HG02642 (cell line): ENCODE data around the gene ADGRB3.
"Not testable (repeated sequence)": the region's sequence is repeated elsewhere in the genome, so short reads cannot be mapped to it uniquely, and the experiment has no call there.

Experiments
- ATAC-seq: cut with Tn5 transposase; IDR thresholded peaks from one replicate; pipeline ENCODE4 v1.9.1; 2021; ENCODE audit warnings: mild to moderate bottlenecking; ENCODE audit not compliant: unreplicated experiment, poor library complexity

ADGRB3 gene

DNA sequence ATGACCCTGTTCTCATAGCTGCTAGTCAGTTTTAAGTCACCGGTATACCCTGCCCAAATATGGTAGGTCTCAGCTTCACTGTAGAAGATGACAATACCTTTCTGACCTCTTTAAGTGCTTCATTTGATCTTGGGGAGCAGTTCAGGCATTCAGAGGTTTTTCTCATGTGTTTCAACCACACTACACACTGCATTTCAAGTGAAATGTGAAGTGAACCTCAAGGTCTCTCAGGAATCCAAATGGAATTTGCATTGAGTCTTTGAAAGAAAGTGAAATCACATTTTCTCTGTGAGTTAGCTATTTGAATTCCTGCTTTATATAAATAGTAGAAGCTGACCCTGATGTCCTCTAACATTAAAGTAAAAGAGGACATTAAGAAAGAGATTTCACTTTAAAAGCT is 461.6 kb downstream of the ADGRB3 start:
- ATAC-seq = no peak

- ATAC-seq = no peak
Measured at GRCh38 chr6:69097948-69098347, 462.9 kb downstream of the ADGRB3 start.

GRCh38 chr6:69098910-69099309 is 463.8 kb downstream of the ADGRB3 start:
- no peak for ATAC-seq

DNA sequence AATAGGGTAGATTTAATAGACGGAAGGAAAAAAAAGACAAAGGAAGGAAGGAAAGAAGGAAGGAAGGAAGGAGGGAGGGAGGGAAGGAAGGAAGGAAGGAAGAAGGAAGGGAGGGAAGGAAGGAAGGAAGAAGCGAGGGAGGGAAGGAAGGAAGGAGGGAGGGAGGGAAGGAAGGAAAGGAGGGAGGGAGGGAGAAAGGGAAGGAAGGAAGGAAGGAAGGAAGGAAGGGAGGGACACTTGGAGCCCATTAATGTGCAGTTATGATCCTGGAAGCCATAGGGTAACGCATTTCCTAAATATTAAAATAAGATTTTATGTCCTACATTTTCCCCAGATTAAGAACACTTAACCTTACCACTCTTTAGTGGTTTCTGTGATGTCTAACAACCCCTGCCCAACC is 465.7 kb downstream of the ADGRB3 start:
- no peak for ATAC-seq

DNA sequence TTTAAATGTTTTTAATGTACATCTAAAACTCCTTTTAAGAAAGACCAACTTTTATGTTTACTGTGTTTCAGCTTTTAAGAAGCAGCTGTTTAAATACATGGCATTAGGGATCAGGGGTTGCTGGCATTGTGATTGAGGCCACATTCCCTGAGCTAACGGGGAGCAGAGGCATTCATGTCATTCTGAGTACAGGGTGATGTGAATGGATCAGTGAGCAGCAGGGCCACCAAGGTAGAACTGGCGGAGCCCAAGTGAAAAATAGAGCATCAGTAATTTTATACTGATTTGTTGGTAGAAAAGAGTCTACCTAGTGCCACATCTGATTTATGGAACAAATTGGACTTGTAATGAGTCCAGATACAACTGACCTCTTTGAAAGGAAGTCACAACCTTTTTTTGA is 467.3 kb downstream of the ADGRB3 start:
- no peak for ATAC-seq

- no peak for ATAC-seq
Measured at GRCh38 chr6:69105288-69105687, 470.2 kb downstream of the ADGRB3 start.

GRCh38 chr6:69106511-69106910 is 471.4 kb downstream of the ADGRB3 start:
- ATAC-seq = no peak

DNA sequence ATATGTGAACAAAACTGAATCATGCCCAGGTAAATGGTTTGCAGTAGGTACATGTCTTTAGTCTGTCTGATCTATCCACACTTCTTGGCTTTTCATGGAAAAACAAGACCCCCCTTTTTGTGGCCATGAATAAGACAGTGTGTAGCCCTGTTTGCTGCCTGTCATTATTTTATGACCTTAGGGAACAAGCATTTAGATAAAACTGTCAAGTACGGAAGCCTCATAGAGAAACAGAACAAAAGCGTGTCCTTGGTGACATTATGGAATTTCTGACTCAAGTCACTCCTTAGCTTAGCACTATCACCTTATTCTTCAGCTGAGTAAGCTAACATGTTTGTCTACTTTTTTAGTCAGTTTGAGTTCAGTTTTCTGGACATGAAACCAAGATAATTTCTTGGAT is 476.2 kb downstream of the ADGRB3 start:
- ATAC-seq = no peak

GRCh38 chr6:69116658-69117057 is 481.6 kb downstream of the ADGRB3 start:
- no peak for ATAC-seq

GRCh38 chr6:69121461-69122406 is 486.7 kb downstream of the ADGRB3 start:
- not testable (repeated sequence) for ATAC-seq

- no peak for ATAC-seq
Measured at GRCh38 chr6:69122407-69122773, 487.3 kb downstream of the ADGRB3 start.

DNA sequence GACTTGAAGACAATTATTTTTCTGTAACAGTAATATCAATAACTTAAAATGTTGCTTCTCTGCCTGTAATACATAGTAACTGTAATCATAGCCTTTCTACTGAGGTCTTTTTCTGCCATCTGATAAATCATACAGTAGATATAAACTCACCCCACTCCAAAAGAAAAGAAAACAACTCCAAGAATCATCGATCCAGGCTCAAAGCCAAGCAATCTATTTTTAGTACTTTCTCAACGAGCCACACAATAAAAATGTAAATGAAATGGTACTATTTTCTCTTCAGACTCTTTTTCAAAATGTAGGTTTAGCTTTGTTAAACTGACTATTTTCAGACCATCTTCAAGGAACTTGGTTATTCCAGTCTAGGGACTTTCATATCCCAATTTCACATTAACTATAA is 493.3 kb downstream of the ADGRB3 start:
- no peak for ATAC-seq

GRCh38 chr6:69129046-69129445 is 494.0 kb downstream of the ADGRB3 start:
- no peak for ATAC-seq

GRCh38 chr6:69135927-69136326 is 500.8 kb downstream of the ADGRB3 start:
- no peak for ATAC-seq

DNA sequence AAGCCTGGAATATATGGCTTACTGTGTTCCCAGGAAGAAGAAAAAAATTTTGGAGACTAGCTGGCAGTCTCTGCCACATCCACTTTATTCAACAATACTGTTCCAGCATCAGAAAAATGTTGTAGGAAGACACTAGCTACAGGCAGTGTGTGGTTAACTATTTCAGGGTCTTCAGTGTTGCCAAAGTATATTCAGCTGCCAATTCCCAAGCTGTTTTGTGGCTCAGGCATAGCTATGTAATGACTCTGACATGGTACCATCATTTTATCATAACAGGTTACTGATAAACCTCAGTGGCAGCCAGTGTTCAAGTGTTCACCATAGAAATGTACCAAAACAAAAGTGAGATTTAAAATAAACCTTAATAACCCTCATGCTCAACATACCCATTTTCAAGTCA is 503.1 kb downstream of the ADGRB3 start:
- no peak for ATAC-seq

DNA sequence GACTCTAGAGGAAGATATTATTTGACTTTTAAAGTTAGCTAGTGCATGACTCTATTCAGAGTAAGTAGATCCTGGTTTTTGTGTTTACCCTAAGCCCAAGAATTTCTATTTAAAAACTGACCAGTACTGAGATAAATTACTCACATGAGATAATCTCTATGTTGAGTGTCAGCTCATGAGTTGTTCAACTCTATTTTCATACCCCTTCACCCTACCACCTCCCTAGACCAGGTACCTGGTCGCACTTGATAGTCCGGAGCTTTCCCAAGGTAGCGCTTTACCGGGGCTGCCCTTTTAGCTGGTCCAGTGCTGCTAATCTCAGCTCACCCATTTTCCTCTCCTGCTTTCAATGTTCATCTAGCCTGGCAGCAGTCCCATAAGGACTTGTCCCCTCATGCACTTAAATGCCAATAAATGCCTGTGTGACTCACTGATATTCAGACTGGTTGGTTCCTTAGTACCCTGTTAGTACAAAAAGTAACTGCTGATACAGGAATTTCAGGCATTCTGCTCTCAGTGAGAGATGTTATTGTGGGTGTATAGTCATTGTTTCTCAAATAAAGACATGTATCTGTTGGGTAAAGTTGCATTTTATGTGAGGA is 503.9 kb downstream of the ADGRB3 start:
- ATAC-seq = no peak

DNA sequence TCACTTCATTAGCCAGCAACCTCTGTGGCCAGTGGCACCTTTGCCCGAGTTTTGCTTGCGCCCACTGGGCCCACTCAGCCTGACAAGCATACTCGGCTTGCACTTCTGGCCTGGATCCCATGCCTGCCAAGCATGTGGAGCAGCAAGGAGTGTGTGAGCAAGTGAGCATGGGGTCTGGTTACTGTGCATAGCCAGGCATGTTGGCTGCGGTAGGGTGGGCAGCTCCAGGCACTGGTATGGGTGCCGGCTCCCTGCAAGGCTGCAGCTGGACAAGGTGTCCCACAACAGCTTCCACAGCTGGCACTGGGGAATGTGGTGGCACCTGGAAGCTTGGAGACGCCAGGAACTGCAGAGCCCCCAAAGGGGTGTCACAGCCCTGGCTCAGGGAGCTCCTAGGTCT is 510.0 kb downstream of the ADGRB3 start:
- no peak for ATAC-seq

- ATAC-seq = no peak
Measured at GRCh38 chr6:69146385-69146784, 511.3 kb downstream of the ADGRB3 start.

DNA sequence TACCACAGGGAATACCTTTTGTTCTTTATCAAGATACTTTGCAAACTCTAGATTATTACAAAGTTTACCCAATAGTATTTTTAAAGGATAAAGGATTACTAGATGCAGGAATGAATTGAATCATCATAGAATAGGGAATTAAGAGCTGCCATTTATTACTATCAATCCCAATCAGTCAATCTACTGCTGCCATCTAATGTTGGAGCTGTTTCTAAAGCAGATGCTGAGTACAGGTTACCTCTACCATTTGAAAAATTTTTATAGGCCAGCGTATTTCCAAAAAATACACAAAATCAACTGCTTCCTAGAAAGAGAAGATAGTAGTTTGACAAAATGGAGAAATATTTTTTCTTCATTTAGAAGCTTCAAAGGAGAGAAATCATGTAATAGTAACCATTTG is 520.4 kb downstream of the ADGRB3 start:
- no peak for ATAC-seq

DNA sequence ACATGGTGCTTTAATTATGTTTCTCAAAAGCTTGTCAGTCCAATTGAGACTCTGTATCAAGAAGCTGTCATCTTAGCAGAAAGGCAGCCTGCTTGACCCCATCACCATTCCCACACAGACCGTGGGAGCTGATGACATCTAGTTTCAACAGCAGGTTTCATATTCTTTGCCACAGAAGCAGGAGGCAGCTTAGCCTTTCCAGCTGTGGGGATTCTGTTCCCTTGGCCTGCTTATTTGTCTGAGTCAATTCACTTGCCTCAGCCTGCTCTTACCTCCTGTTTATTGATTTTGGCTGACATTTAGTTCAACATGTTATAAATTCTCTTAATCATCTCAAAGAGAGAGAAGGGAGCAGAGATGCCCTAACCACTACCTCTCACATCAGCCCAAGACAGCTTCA is 527.7 kb downstream of the ADGRB3 start:
- no peak for ATAC-seq

- ATAC-seq = no peak
Measured at GRCh38 chr6:69164564-69165229, 529.6 kb downstream of the ADGRB3 start.
